ENCODE measurements around the gene MDGA2. TPM values are rescaled to one million over a fixed set of nuclear protein-coding genes. Genes with fewer than 3 reads are reported as not detected.
"Not testable (repeated sequence)": the region's sequence is repeated elsewhere in the genome, so short reads cannot be mapped to it uniquely, and the experiment has no call there.

Gene MDGA2
- total RNA-seq, 1 donor, result not detected

GRCh38 chr14:47297374-47297773, 378.0 kb downstream of the MDGA2 start:
- TF ChIP-seq CTCF (IDR thresholded peaks at IDR 0.05; ENCODE audit: insufficient read depth, low read depth, low read length), result no peak
- H3K4me3 ChIP-seq (ENCODE audit: low read depth, low read length), result no peak overlapping the region
- no peak for DNase-seq (ENCODE audit: low read depth)

- no peak for DNase-seq (ENCODE audit: low read depth)
- TF ChIP-seq CTCF (IDR thresholded peaks at IDR 0.05; ENCODE audit: insufficient read depth, low read depth, low read length), result no peak
- no peak overlapping the region for H3K4me3 ChIP-seq (ENCODE audit: low read depth, low read length)
Measured at GRCh38 chr14:47284283-47284682, 391.1 kb downstream of the MDGA2 start.

- not testable (repeated sequence) for H3K4me3 ChIP-seq (ENCODE audit: low read depth, low read length); DNase-seq (ENCODE audit: low read depth)
Measured at GRCh38 chr14:47281761-47282160, 393.6 kb downstream of the MDGA2 start.

GRCh38 chr14:47278233-47278842, 397.1 kb downstream of the MDGA2 start:
- no peak for DNase-seq (ENCODE audit: low read depth)
- TF ChIP-seq CTCF (IDR thresholded peaks at IDR 0.05; ENCODE audit: insufficient read depth, low read depth, low read length), result peak; percentile 30
- no peak overlapping the region for H3K4me3 ChIP-seq (ENCODE audit: low read depth, low read length)

GRCh38 chr14:47277703-47278102, 397.7 kb downstream of the MDGA2 start:
- DNase-seq (ENCODE audit: low read depth), result no peak
- no peak overlapping the region for H3K4me3 ChIP-seq (ENCODE audit: low read depth, low read length)

GRCh38 chr14:47276931-47277330, 398.5 kb downstream of the MDGA2 start:
- H3K4me3 ChIP-seq (ENCODE audit: low read depth, low read length), result no peak overlapping the region
- no peak for DNase-seq (ENCODE audit: low read depth)
- TF ChIP-seq CTCF (IDR thresholded peaks at IDR 0.05; ENCODE audit: insufficient read depth, low read depth, low read length), result no peak

More at GRCh38 chr14:47277703-47278102, 397.7 kb downstream of the MDGA2 start:
- TF ChIP-seq CTCF (IDR thresholded peaks at IDR 0.05; ENCODE audit: insufficient read depth, low read depth, low read length), result no peak

- no peak for DNase-seq (ENCODE audit: low read depth)
- no peak for TF ChIP-seq CTCF (IDR thresholded peaks at IDR 0.05; ENCODE audit: insufficient read depth, low read depth, low read length)
- H3K4me3 ChIP-seq (ENCODE audit: low read depth, low read length), result no peak overlapping the region
Measured at GRCh38 chr14:47273939-47274338, 401.5 kb downstream of the MDGA2 start.
